Astrocyte (in vitro differentiated cells and primary cell): ENCODE data around the gene NPDC1. TPM values are rescaled to one million over a fixed set of nuclear protein-coding genes. Genes with fewer than 3 reads are reported as not detected.

Experiments
- DNase-seq: peaks from one replicate; pipeline ENCODE4 v3.0.0-alpha.2; 2010; ENCODE audit warnings: low read depth
- FAIRE-seq: peaks from 2 replicates; lab custom pipeline; 2011; peaks lifted over from hg19 to GRCh38; lab: Jason Lieb, UNC
- H2AFZ ChIP-seq: 2 replicates; pipeline ENCODE4 v1.6.0; 2012; ENCODE audit warnings: low read depth, low read length, inconsistent platforms
- H3K27ac ChIP-seq: 2 replicates; pipeline ENCODE4 v1.5.1; 2011; ENCODE audit warnings: low read depth, low read length, inconsistent platforms
- H3K27me3 ChIP-seq: 2 replicates; pipeline ENCODE4 v1.6.0; 2011; ENCODE audit warnings: low read length, inconsistent platforms; ENCODE audit not compliant: insufficient read depth
- H3K36me3 ChIP-seq: 2 replicates; pipeline ENCODE4 v1.5.1; 2011; ENCODE audit warnings: low read length, inconsistent platforms; ENCODE audit not compliant: insufficient read depth
- H3K4me1 ChIP-seq: 2 replicates; pipeline ENCODE4 v1.5.1; 2011; ENCODE audit warnings: low read length, inconsistent platforms; ENCODE audit not compliant: insufficient read depth
- H3K4me2 ChIP-seq: 2 replicates; pipeline ENCODE4 v1.6.0; 2012; ENCODE audit warnings: low read length, inconsistent platforms
- H3K4me3 ChIP-seq: 2 replicates; pipeline ENCODE4 v1.5.1; 2011; ENCODE audit warnings: low read depth, mild to moderate bottlenecking, low read length, inconsistent platforms; ENCODE audit not compliant: insufficient read depth
- H3K79me2 ChIP-seq: 2 replicates; pipeline ENCODE4 v1.6.0; 2012; ENCODE audit warnings: mild to moderate bottlenecking, low read length, inconsistent platforms; ENCODE audit not compliant: insufficient read depth
- H3K9ac ChIP-seq: 2 replicates; pipeline ENCODE4 v1.6.0; 2012; ENCODE audit warnings: mild to moderate bottlenecking, low read length, inconsistent platforms
- H3K9me3 ChIP-seq: 2 replicates; pipeline ENCODE4 v1.5.1; 2012; ENCODE audit warnings: low read depth, mild to moderate bottlenecking, low read length, inconsistent platforms; ENCODE audit not compliant: insufficient read depth
- H4K20me1 ChIP-seq: 2 replicates; pipeline ENCODE4 v1.6.0; 2012; ENCODE audit warnings: low read length, inconsistent platforms; ENCODE audit not compliant: insufficient read depth
- H3K27ac Mint-ChIP-seq: one replicate; pipeline ENCODE4 v1.8.0; 2021; ENCODE audit warnings: mild to moderate bottlenecking, mixed read lengths; ENCODE audit not compliant: unreplicated experiment
- H3K27me3 Mint-ChIP-seq: one replicate; pipeline ENCODE4 v1.8.0; 2021; ENCODE audit warnings: low read depth, mixed read lengths; ENCODE audit not compliant: unreplicated experiment
- H3K36me3 Mint-ChIP-seq: one replicate; pipeline ENCODE4 v1.8.0; 2021; ENCODE audit warnings: low read depth, mixed read lengths; ENCODE audit not compliant: unreplicated experiment
- H3K4me1 Mint-ChIP-seq: one replicate; pipeline ENCODE4 v1.8.0; 2021; ENCODE audit warnings: low read depth, mixed read lengths; ENCODE audit not compliant: unreplicated experiment
- H3K4me3 Mint-ChIP-seq: one replicate; pipeline ENCODE4 v1.8.0; 2021; ENCODE audit warnings: mild to moderate bottlenecking, moderate library complexity, mixed read lengths; ENCODE audit not compliant: unreplicated experiment
- H3K9me3 Mint-ChIP-seq: one replicate; pipeline ENCODE4 v1.8.0; 2021; ENCODE audit warnings: mild to moderate bottlenecking, mixed read lengths; ENCODE audit not compliant: unreplicated experiment
- EZH2 ChIP-seq: IDR thresholded peaks from 2 replicates; pipeline ENCODE4 v1.6.1; 2012; ENCODE audit warnings: mild to moderate bottlenecking, low read length, inconsistent platforms; ENCODE audit not compliant: insufficient read depth
- total RNA-seq: library from RNA; stranded (reverse); gene quantifications from 2 replicates; pipeline ENCODE4 v1.2.1, GENCODE V29; 2021
- TF ChIP-seq, protein P1 (sequence below): IDR thresholded peaks from 2 replicates; pipeline ENCODE4 v1.5.1; 2011; ENCODE audit warnings: low read depth, mild to moderate bottlenecking, inconsistent platforms, low read length, moderate library complexity; ENCODE audit not compliant: insufficient read depth

Gene NPDC1
- total RNA-seq, 1 donor from 2014 or later, result 66.8 TPM

DNA sequence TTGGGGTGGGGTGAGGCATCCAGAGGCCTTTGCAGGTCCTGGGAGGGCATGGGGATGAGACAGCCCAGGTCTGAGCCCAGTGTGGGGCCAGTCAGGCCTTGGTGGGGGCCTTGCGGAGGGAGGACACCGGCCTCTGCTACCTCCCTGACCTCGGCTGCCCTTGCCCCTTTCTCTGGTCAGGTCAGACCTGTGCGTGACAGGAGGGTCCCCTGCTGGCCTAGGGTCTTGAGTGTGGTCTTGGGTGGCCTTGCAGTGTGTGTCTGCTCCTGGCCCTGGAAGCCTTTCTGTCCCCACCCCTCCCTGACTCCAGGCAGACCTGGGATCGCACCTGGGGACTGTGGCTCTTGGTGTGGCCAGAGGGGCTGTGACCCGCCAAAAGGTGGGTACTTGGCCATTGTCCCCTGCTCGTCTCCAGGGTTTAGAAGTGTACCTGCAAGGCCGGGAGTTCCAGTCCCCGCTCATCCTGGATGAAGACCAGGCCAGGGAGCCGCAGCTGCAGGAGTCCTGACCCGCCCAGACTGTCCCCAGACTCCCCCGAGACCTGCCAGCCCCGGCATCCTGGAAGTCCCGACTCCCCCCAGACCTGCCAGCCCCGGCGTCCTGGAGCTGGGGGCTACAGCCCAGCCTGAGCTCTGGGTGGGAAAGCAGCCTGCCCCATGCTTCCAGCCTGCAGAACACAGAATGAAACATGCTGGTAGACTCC, 36.4 kb upstream of the NPDC1 start:
- FAIRE-seq (no peak), DNase-seq (no peak)
- no peaks in the 10 kb centered on the region for H3K9me3 ChIP-seq
- H3K4me3 ChIP-seq, result no peak overlapping the region
- peaks cover 47% of the 10 kb centered on the region for H3K4me1 ChIP-seq
- Mint-ChIP-seq H3K4me1 (peaks cover 18% of the 10 kb centered on the region), H3K9me3 (no peaks in the 10 kb centered on the region), H3K27me3 (peaks cover 12% of the 10 kb centered on the region), H3K27ac (no peak overlapping the region), H3K4me3 (no peak overlapping the region), H3K36me3 (peaks cover 6% of the 10 kb centered on the region)
- no peak overlapping the region for H3K9ac ChIP-seq
- H3K36me3 ChIP-seq, result peaks cover 3% of the 10 kb centered on the region
- H3K4me2 ChIP-seq, result peak overlapping the region; percentile 78
- TF ChIP-seq, protein P1, sequence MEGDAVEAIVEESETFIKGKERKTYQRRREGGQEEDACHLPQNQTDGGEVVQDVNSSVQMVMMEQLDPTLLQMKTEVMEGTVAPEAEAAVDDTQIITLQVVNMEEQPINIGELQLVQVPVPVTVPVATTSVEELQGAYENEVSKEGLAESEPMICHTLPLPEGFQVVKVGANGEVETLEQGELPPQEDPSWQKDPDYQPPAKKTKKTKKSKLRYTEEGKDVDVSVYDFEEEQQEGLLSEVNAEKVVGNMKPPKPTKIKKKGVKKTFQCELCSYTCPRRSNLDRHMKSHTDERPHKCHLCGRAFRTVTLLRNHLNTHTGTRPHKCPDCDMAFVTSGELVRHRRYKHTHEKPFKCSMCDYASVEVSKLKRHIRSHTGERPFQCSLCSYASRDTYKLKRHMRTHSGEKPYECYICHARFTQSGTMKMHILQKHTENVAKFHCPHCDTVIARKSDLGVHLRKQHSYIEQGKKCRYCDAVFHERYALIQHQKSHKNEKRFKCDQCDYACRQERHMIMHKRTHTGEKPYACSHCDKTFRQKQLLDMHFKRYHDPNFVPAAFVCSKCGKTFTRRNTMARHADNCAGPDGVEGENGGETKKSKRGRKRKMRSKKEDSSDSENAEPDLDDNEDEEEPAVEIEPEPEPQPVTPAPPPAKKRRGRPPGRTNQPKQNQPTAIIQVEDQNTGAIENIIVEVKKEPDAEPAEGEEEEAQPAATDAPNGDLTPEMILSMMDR, result no peak
- no peak for TF ChIP-seq EZH2
- H3K79me2 ChIP-seq, result peaks cover 17% of the 10 kb centered on the region
- H2AFZ ChIP-seq, result no peak overlapping the region
- H3K27ac ChIP-seq, result peak overlapping the region; percentile 78
- peaks cover 22% of the 10 kb centered on the region for H4K20me1 ChIP-seq
- H3K27me3 ChIP-seq, result no peaks in the 10 kb centered on the region

DNA sequence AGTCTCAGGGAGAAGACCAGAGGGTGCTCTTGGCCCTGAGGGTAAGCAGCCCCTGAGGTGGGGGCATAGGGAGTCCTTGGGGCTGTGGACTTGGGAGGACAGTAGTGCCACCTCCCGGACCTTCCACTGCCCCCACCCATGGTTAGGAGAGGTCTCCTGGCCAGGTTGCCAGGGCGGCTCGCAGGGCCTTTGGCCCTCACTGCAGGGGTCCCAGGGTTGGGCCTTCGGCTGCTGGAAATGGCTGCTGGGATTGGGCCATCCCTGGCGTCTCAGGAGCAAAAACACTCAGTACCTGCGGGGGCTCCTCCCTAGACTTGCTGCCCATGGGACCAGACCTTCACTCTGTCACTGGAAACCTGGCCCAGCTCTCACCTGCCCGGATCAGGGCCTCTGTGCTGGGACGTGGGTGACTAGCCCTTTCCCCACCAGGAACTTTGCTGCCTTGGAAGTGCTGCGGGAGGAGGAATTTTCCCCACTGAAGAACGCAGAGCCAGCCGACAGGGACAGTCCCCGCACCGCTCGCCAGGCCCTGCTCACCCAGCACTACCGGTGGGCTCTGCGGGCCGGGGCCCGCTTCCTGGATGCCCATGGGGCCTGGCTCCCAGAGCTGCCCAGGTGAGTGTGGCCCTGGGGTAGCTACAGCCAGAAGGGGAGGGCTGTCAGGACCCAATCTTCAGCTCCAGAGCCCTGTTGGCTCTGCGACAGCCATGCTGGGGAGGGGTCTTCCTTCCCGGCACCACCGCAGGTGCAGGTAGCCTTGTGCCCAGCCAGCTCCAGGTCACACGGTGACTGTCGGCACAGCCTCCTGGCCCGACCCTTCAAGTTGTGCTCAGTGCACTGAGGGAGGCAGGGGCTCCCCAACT, 34.5 kb upstream of the NPDC1 start:
- FAIRE-seq (no peak), DNase-seq (no peak)
- Histone ChIP-seq H3K36me3 (peaks cover 3% of the 10 kb centered on the region), H4K20me1 (peaks cover 22% of the 10 kb centered on the region), H3K4me1 (peaks cover 38% of the 10 kb centered on the region), H3K9me3 (no peaks in the 10 kb centered on the region), H3K79me2 (peaks cover 8% of the 10 kb centered on the region), H3K9ac (no peak overlapping the region), H3K4me2 (no peak overlapping the region), H3K27me3 (no peaks in the 10 kb centered on the region), H3K4me3 (no peak overlapping the region), H3K27ac (no peak overlapping the region), H2AFZ (no peak overlapping the region)
- Mint-ChIP-seq H3K27me3 (peaks cover 18% of the 10 kb centered on the region), H3K36me3 (peaks cover 6% of the 10 kb centered on the region), H3K27ac (no peak overlapping the region), H3K9me3 (no peaks in the 10 kb centered on the region), H3K4me1 (peaks cover 18% of the 10 kb centered on the region), H3K4me3 (no peak overlapping the region)
- TF ChIP-seq, protein P1, result no peak
- TF ChIP-seq EZH2, result no peak

DNA sequence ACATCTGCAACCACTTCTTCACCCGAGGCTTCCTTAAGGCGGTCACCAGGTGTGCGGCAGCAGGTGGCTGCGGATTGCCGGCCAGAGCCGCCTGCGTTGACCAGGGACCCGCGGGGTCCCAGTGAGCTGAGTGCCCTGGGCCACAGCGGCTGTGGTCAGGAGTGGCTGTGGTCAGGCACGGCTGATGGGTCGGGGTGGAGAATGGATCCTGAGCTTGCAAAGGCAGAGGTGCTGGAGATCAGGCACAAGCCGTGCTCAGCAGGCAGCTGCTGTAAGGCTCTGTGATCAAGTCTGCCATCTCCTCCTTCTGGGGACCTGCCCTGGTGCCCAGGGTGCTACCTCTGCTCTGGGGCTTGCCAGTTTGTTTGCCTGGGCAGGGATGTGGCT, 33.4 kb upstream of the NPDC1 start:
- DNase-seq (no peak), FAIRE-seq (no peak)
- H3K79me2 ChIP-seq, result peaks cover 8% of the 10 kb centered on the region
- H4K20me1 ChIP-seq, result peaks cover 22% of the 10 kb centered on the region
- no peak overlapping the region for H3K27ac ChIP-seq
- H3K9me3 ChIP-seq, result no peaks in the 10 kb centered on the region
- no peak overlapping the region for H3K9ac ChIP-seq
- Mint-ChIP-seq H3K27ac (no peak overlapping the region), H3K9me3 (no peaks in the 10 kb centered on the region), H3K27me3 (peaks cover 28% of the 10 kb centered on the region), H3K4me1 (peaks cover 15% of the 10 kb centered on the region), H3K4me3 (no peak overlapping the region), H3K36me3 (peaks cover 6% of the 10 kb centered on the region)
- H3K4me3 ChIP-seq, result no peak overlapping the region
- no peak for TF ChIP-seq EZH2
- TF ChIP-seq, protein P1, result no peak
- peaks cover 33% of the 10 kb centered on the region for H3K4me1 ChIP-seq
- no peaks in the 10 kb centered on the region for H3K27me3 ChIP-seq
- H3K4me2 ChIP-seq, result no peak overlapping the region
- H2AFZ ChIP-seq, result no peak overlapping the region
- peaks cover 3% of the 10 kb centered on the region for H3K36me3 ChIP-seq
